Stomach (tissue), 9 donors: ENCODE data around the gene EXOC3. TPM values are rescaled to one million over a fixed set of nuclear protein-coding genes. Genes with fewer than 3 reads are reported as not detected.

Source experiments
- DNase-seq, 2 donors: peaks; one replicate each; pipeline versions ENCODE4 v3.0.0 to v3.0.0-alpha.2; 2013 to 2019
- H3K27ac ChIP-seq, 5 donors: fragments of 200-600 bp in 4 of 5; sonication (generic) in 4 of 5; one replicate each; pipeline ENCODE4 v1.5.1; 2013 to 2019; ENCODE audit warnings: mild to moderate bottlenecking in 1 of 5, moderate library complexity in 1 of 5
- H3K27me3 ChIP-seq, 3 donors: fragments of 200-600 bp; sonication (generic); one replicate each; pipeline ENCODE4 v1.5.1; 2017 to 2019; ENCODE audit warnings: mixed run types in 1 of 3
- H3K36me3 ChIP-seq, 4 donors: fragments of 200-600 bp; sonication (generic); 1 replicate in 3 of 4; 2 replicates in 1 of 4; pipeline ENCODE4 v1.5.1; 2016 to 2019
- H3K4me1 ChIP-seq, 4 donors: fragments of 200-600 bp; sonication (generic); one replicate each; pipeline ENCODE4 v1.5.1; 2016 to 2019
- H3K4me3 ChIP-seq, 4 donors: fragments of 200-600 bp; sonication (generic) in 3 of 4; one replicate each; pipeline ENCODE4 v1.5.1; 2016 to 2019; ENCODE audit warnings: mild to moderate bottlenecking in 1 of 4
- H3K9me3 ChIP-seq, 4 donors: fragments of 200-600 bp; sonication (generic); one replicate each; pipeline ENCODE4 v1.5.1; 2016 to 2019
- CTCF ChIP-seq, 7 experiments: fragments of 450-650 bp in 4 of 7; fragments of 200-600 bp in 3 of 7; sonication (generic) in 3 of 7; IDR thresholded peaks; one replicate each; pipeline ENCODE4 v1.5.1; 2016 to 2019; ENCODE audit warnings: antibody characterized with exemption in 7 of 7, control low read depth in 2 of 7, mild to moderate bottlenecking in 1 of 7
- EP300 ChIP-seq: sonication (generic); formaldehyde crosslinking; IDR thresholded peaks from one replicate; pipeline ENCODE4 v1.6.1; 2017; ENCODE audit warnings: antibody characterized with exemption
- POLR2A ChIP-seq, 4 donors: fragments of 450-650 bp; IDR thresholded peaks; one replicate each; pipeline ENCODE4 v1.6.1; 2016; ENCODE audit warnings: antibody characterized with exemption in 4 of 4, control low read depth in 2 of 4, mild to moderate bottlenecking in 1 of 4, moderate library complexity in 1 of 4
- POLR2AphosphoS5 ChIP-seq, 3 donors: sonication (generic); formaldehyde crosslinking; IDR thresholded peaks; one replicate each; pipeline ENCODE4 v1.6.1; 2016; ENCODE audit warnings: antibody characterized with exemption in 3 of 3
- WGBS, 5 donors: extraction: QIAGEN DNeasy Blood & Tissue Kit in 3 of 5; methylation state at CpG; one replicate each; pipeline versions ENCODE4 v1.1.5 to v1.1.7; 2013 to 2018; 5-methylcytosine and 5-hydroxymethylcytosine counted together
- intact Hi-C: fragments of 100-400 bp; cut with DNase I; formaldehyde crosslinking; loops from one replicate; pipeline ENCODE4 v1.15.1; 2023; ENCODE audit warnings: low total_unique reads
- polyA plus RNA-seq, 3 donors: library from polyadenylated mRNA; stranded (reverse); fragments of 200-250 nt; gene quantifications; one replicate each; pipeline ENCODE4 v1.2.3, GENCODE V29; 2013
- total RNA-seq, 5 donors: library from RNA; depleted of rRNA; stranded (reverse); fragments of >200 nt; gene quantifications; one replicate each; pipeline versions ENCODE4 v1.1.0 to v1.2.3, GENCODE V29; 2014 to 2016
- donor health status: healthy with polysubstance abuse.
- donor health status: Bipolar disorder and iron deficiency.
- donor health status: healthy.

The EXOC3 gene
- total and polyA plus RNA-seq, 8 donors: 29.9 to 133 (median 59.3) TPM

DNA sequence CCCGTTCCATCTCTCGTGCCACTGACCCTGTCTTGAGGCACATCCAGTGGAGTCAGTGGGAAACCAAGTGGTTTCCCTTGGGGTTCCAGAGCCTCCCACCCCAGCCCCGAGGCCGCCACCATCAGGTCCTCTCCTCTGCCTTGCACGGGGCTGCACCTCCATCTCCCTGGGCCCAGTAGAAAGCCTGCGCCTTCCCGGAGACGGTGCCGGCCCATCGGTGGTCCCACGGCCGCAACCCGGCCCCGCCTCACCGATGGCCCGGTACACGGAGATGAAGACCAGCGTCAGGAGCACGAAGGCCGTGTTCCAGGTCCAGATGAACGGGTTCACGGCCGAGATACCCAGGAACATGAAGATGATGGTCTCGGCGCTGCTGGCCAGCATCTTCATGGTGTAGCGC is 40.0 kb downstream of the EXOC3 start:
- Histone ChIP-seq H3K36me3 (no peaks in the 10 kb centered on the region), H3K4me1 (peaks cover 0 to 5% (median 0%) of the 10 kb centered on the region in 4 donors), H3K4me3 (no peak overlapping the region), H3K9me3 (no peaks in the 10 kb centered on the region), H3K27me3 (peaks cover 8 to 86% (median 50%) of the 10 kb centered on the region in 3 donors), H3K27ac (no peak overlapping the region)
- TF ChIP-seq POLR2AphosphoS5 (IDR thresholded peaks at IDR 0.05): no peak
- TF ChIP-seq POLR2A (IDR thresholded peaks at IDR 0.05): no peak
- TF ChIP-seq EP300: no peak
- TF ChIP-seq CTCF (IDR thresholded peaks at IDR 0.05): no peak
- no peak for DNase-seq
- 88 to 94% (median 92%) methylated on average over 18 to 26 of the region's 26 CpGs for WGBS, 5 donors
- intact Hi-C loops: no loop called here

GRCh38 chr5:483434-484140 is 40.6 kb downstream of the EXOC3 start:
- WGBS, 5 donors: 68 to 92% (median 78%) methylated on average over 9 to 34 of the region's 34 CpGs
- H3K4me3 ChIP-seq: no peak overlapping the region
- H3K27ac ChIP-seq: no peak overlapping the region
- peaks cover 0 to 5% (median 0%) of the 10 kb centered on the region in 4 donors for H3K4me1 ChIP-seq
- no peak for TF ChIP-seq EP300
- no peak for TF ChIP-seq POLR2A (IDR thresholded peaks at IDR 0.05)
- TF ChIP-seq POLR2AphosphoS5 (IDR thresholded peaks at IDR 0.05): no peak
- TF ChIP-seq CTCF (IDR thresholded peaks at IDR 0.05): no peak
- no peaks in the 10 kb centered on the region for H3K36me3 ChIP-seq
- no peak for DNase-seq
- no peaks in the 10 kb centered on the region for H3K9me3 ChIP-seq
- intact Hi-C loops: no loop called here
- peaks cover 6 to 86% (median 49%) of the 10 kb centered on the region in 3 donors for H3K27me3 ChIP-seq

DNA sequence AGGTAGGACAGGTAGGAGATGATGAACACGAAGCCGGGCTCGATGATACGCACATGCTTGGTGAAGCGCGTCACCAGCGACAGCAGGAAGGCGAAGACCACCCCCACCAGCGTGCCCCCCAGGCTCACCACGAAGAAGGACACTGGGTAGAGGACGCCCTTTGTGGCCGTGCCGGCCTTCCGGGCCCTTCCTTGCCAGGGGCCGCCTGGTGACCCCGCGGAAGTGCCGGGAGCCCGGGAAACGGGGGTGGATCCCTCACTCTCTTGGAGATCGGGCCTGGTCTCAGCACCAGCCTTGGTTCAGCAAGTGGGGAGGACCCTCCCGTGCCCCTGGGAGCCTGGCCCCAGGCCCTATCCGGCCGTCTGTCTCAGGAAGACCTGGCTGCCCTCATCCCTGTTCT is 41.6 kb downstream of the EXOC3 start:
- no peak for DNase-seq
- peaks cover 0 to 5% (median 0%) of the 10 kb centered on the region in 4 donors for H3K4me1 ChIP-seq
- intact Hi-C loops: no loop called here
- H3K9me3 ChIP-seq: no peaks in the 10 kb centered on the region
- H3K36me3 ChIP-seq: no peaks in the 10 kb centered on the region
- peaks cover 0 to 86% (median 45%) of the 10 kb centered on the region in 3 donors for H3K27me3 ChIP-seq
- no peak overlapping the region for H3K4me3 ChIP-seq
- 86 to 93% (median 89%) methylated on average over 15 to 24 of the region's 24 CpGs for WGBS, 5 donors
- TF ChIP-seq POLR2A (IDR thresholded peaks at IDR 0.05) (no peak), EP300 (no peak), CTCF (IDR thresholded peaks at IDR 0.05) (no peak), POLR2AphosphoS5 (IDR thresholded peaks at IDR 0.05) (no peak)
- H3K27ac ChIP-seq: no peak overlapping the region

GRCh38 chr5:485113-485945 is 42.4 kb downstream of the EXOC3 start:
- Histone ChIP-seq H3K27me3 (peaks cover 0 to 86% (median 37%) of the 10 kb centered on the region in 3 donors), H3K4me3 (no peak overlapping the region), H3K9me3 (no peaks in the 10 kb centered on the region), H3K27ac (no peak overlapping the region), H3K4me1 (peaks cover 0 to 5% (median 0%) of the 10 kb centered on the region in 4 donors), H3K36me3 (no peaks in the 10 kb centered on the region)
- TF ChIP-seq POLR2A (IDR thresholded peaks at IDR 0.05) (no peak), CTCF (IDR thresholded peaks at IDR 0.05) (no peak), POLR2AphosphoS5 (IDR thresholded peaks at IDR 0.05) (no peak)
- intact Hi-C loops: no loop called here
- DNase-seq: peak in 1 of 2 donors; percentile 62
- WGBS, 5 donors: 53 to 69% (median 63%) methylated on average over 23 to 29 of the region's 29 CpGs
